Upper lobe of right lung (tissue), 1 donor: ENCODE data around the gene FARSA. TPM values are rescaled to one million over a fixed set of nuclear protein-coding genes. Genes with fewer than 3 reads are reported as not detected.
A peak's percentile ranks its signal among the peaks of the same experiment; 100 is the strongest.
"Not testable (repeated sequence)": the region's sequence is repeated elsewhere in the genome, so short reads cannot be mapped to it uniquely, and the experiment has no call there.

Experiments
- ATAC-seq: fragments of 200-7000 bp; cut with Tn5 transposase; one replicate; pipeline ENCODE4 v1.9.1; 2020; ENCODE audit warnings: mild to moderate bottlenecking, moderate library complexity
- DNase-seq: peaks from one replicate; pipeline ENCODE4 v3.0.0-alpha.2; 2020
- H3K27ac ChIP-seq: fragments of 200-600 bp; one replicate; pipeline ENCODE4 v1.8.0; 2022
- H3K27me3 ChIP-seq: fragments of 200-600 bp; one replicate; pipeline ENCODE4 v1.8.0; 2022; ENCODE audit warnings: mild to moderate bottlenecking
- H3K36me3 ChIP-seq: fragments of 200-600 bp; one replicate; pipeline ENCODE4 v1.8.0; 2022
- H3K4me1 ChIP-seq: fragments of 200-600 bp; one replicate; pipeline ENCODE4 v1.8.0; 2022
- H3K4me3 ChIP-seq: fragments of 200-600 bp; one replicate; pipeline ENCODE4 v1.8.0; 2022; ENCODE audit warnings: mild to moderate bottlenecking
- H3K9me3 ChIP-seq: fragments of 200-600 bp; one replicate; pipeline ENCODE4 v1.8.0; 2022
- intact Hi-C: fragments of 100-400 bp; cut with DNase I; formaldehyde crosslinking; loops from one replicate; pipeline ENCODE4 v1.11.0; 2022
- long read RNA-seq: library from polyadenylated mRNA; unstranded; transcript quantifications from one replicate; pipeline ENCODE4 v2.0.0, GENCODE V29; 2021
- total RNA-seq: library from RNA; stranded (reverse); fragmentation: NEBNext Ultra II Directional; extraction: Animal tissue kit (Norgen Biotek cat#: 25700); gene quantifications from one replicate; pipeline ENCODE4 v1.2.1, GENCODE V29; 2021
- TF ChIP-seq, protein P1 (sequence below): fragments of 200-600 bp; IDR thresholded peaks from one replicate; pipeline ENCODE4 v1.8.0; 2022; ENCODE audit warnings: antibody characterized with exemption
- donor health status: DM: no; HTN: yes; CAD: no; lungs with severe emphysema.

Gene FARSA
- 39.5 TPM for total RNA-seq
- long read RNA-seq, transcript FARSA-201 (13 exons, 1,814 nt), result major isoform, 53 of 78 reads
- long read RNA-seq, partial matches to known transcripts, result 20 of 78 reads
- long read RNA-seq, other reads (novel, unspliced or antisense), result 5 of 78 reads

DNA sequence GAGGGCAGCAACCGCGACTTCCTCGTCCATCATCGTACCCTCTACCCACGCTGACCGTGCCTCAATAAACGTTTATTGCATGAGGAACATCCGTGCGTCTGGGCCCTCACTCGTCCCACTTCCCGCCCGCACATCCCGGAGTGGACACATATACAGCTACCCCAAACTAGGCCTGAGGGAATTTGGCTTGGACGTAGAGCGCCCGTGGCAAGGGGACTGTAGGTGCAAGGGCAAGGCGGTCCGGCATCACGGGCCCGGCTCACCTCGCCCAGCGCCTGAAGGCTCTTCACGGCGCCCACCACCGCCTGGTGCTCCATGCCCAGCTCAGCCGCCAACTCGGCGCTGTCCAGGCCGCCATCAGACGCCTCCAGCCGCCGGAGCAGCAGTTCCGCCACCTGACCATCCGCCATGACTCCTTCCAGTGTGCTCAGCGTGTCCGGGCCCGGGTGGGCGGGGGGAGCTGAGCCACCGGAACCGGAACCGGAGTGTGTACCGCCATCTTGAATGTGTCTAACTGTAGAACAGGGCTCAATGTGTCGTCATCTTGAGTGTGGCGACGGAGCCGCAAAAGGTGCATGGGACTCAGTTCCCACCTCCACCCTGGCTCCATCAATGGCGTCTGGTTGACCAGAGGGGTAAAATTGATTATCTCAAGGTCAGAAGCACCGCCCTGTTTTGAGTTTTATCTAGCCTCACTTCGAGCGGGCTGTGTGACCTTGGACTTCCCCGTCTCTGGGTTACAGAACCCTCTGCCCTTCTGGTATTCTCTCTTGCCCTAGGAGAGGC is at the start of gene FARSA:
Gene FARSA, minus strand, starts transcription at position 425 of the 786 bp plus-strand sequence. Its CDS starts 15 bp downstream, at position 410.
- intact Hi-C loops, result no loop called here
- TF ChIP-seq, protein P1, sequence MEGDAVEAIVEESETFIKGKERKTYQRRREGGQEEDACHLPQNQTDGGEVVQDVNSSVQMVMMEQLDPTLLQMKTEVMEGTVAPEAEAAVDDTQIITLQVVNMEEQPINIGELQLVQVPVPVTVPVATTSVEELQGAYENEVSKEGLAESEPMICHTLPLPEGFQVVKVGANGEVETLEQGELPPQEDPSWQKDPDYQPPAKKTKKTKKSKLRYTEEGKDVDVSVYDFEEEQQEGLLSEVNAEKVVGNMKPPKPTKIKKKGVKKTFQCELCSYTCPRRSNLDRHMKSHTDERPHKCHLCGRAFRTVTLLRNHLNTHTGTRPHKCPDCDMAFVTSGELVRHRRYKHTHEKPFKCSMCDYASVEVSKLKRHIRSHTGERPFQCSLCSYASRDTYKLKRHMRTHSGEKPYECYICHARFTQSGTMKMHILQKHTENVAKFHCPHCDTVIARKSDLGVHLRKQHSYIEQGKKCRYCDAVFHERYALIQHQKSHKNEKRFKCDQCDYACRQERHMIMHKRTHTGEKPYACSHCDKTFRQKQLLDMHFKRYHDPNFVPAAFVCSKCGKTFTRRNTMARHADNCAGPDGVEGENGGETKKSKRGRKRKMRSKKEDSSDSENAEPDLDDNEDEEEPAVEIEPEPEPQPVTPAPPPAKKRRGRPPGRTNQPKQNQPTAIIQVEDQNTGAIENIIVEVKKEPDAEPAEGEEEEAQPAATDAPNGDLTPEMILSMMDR, result no peak
- H3K27me3 ChIP-seq, result no peaks in the 10 kb centered on the region
- H3K9me3 ChIP-seq, result no peaks in the 10 kb centered on the region
- DNase-seq, result peak; percentile 96
- peak within 1 kb of the TSS; percentile 98 for H3K4me3 ChIP-seq
- peak within 1 kb of the TSS; percentile 86 for H3K27ac ChIP-seq
- H3K36me3 ChIP-seq, result peaks cover 22% of the 10 kb centered on the region
- peaks cover 22% of the 10 kb centered on the region for H3K4me1 ChIP-seq
- peak; percentile 86 for ATAC-seq

DNA sequence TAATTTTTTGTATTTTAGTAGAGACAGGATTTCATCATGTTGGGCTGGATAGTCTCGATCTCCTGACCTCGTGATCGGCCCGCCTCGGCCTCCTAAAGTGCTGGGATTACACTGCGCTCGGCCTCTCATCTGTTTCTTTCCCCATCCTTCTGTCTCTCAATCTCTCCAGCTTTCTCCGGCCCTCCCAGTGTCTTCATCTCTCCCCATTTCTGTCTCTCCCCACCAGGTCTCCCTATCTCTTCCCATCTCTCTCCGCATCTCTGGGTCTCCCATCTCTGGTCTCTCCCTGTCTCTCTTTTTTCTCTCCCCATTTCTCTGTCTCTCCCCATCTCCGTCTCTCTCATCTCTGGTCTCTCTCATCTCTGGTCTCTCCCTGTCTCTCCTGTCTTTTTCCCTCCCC is 49.6 kb upstream of the FARSA start:
- ATAC-seq (no peak), DNase-seq (no peak)
- Histone ChIP-seq H3K27me3 (peaks cover 7% of the 10 kb centered on the region), H3K36me3 (no peaks in the 10 kb centered on the region), H3K4me1 (peaks cover 7% of the 10 kb centered on the region), H3K4me3 (peak overlapping the region; percentile 21), H3K27ac (no peak overlapping the region), H3K9me3 (no peaks in the 10 kb centered on the region)
- intact Hi-C loops, result no loop called here
- TF ChIP-seq, protein P1, result no peak

DNA sequence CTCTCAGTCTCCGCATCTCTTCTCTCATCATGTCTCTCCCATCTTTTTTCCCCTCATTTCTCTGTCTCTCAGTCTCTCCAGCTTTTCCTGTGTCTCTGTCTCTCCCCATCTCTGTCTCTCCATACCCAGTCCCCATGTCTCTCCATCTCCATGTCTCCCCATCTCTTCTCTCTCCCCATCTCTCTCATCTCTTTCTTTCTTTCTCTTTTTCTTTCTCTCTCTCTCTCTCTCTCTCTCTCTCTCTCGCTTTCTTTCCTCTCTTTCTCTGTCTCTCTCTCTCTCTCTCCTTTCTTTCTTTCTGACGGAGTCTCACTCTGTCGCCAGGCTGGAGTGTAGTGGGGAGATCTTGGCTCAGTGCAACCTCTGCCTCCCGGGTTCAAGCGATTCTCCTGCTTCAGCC is 49.1 kb upstream of the FARSA start:
- no peak overlapping the region for H3K27ac ChIP-seq

DNA sequence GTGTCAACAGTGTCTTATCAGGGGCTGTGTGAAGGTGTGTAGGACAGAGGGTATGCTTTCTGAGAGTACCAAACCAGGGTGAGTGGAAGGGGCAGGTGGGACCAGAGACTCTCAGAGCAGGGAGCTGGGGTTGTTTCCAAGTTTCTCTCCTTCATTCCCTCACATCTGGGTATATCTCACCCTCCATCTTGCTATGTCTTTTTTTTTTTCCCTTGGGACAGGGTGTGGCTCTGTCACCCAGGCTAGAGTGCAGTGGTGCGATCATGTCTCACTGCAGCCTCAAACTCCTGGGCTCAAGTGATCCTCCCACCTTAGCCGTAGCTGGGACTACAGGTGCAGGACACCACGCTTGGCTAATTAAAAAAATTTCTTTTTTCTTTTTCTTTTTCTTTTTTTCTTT is 46.5 kb upstream of the FARSA start:
- DNase-seq, result no peak
- Histone ChIP-seq H3K36me3 (no peaks in the 10 kb centered on the region), H3K4me1 (peaks cover 7% of the 10 kb centered on the region), H3K27ac (no peak overlapping the region), H3K27me3 (peaks cover 7% of the 10 kb centered on the region), H3K9me3 (no peaks in the 10 kb centered on the region), H3K4me3 (no peak overlapping the region)
- no peak for ATAC-seq
- intact Hi-C loops, result loop anchor here (10.0 kb wide), 2 partner anchors 115 to 285 kb away; no protein-coding TSS in a partner anchor
- TF ChIP-seq, protein P1, result no peak

More for the DNA sequence above, 49.1 kb upstream of the FARSA start:
- no peak overlapping the region for H3K4me3 ChIP-seq
- TF ChIP-seq, protein P1, result no peak
- ATAC-seq (no peak), DNase-seq (no peak)
- no peaks in the 10 kb centered on the region for H3K9me3 ChIP-seq
- no peaks in the 10 kb centered on the region for H3K36me3 ChIP-seq
- peaks cover 7% of the 10 kb centered on the region for H3K27me3 ChIP-seq
- intact Hi-C loops, result no loop called here
- peaks cover 7% of the 10 kb centered on the region for H3K4me1 ChIP-seq

DNA sequence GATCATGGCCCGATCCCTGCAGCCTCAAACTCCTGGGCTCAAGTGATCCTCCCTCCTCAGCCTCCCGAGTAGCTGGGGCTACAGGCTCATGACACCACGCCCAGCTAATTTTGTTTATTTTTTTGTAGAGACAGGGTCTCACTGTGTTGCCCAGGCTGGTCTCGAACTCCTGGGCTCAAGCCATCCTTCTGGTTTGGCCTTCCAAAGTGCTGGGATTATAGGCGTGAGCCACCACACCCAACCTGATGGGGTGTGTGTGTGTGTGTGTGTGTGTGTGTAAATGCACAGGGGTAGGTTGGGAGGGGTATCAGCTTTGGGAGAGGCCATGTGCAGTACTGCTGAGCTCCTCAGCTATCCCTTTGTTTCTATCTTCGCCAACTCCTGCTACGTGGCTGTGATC is 42.6 kb upstream of the FARSA start:
- ATAC-seq, H3K27ac ChIP-seq, H3K27me3 ChIP-seq, H3K36me3 ChIP-seq, DNase-seq, H3K4me1 ChIP-seq, H3K4me3 ChIP-seq, H3K9me3 ChIP-seq: not testable (repeated sequence)
- intact Hi-C loops, result loop anchor here (10.0 kb wide), 2 partner anchors 119 to 289 kb away; no protein-coding TSS in a partner anchor

DNA sequence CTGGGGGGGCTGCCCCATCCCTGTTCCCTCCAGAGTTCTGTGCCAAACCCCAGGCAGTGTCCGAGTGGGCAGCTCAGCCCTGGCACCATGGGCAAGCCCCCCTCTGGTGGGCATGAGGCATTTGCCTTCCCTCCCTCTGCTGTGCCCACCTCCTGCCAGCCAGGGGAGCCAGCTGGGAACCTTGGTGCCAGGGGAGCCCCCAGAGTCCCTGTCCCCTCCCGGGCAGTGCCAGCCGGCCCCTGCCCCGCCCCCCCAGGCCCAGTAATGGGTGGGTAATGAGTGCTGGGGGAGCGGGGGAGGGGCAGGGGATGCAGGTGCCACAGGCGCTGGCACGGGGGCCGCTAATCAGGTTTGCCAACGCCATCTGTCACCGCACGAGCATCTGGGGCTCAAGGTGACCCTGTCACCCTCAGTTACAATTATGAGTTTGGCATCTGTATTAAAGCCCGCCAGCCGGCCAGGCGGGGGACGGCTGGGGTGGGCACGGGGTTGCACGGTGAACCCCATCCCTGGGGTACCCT is 41.8 kb upstream of the FARSA start:
- H3K9me3 ChIP-seq, result no peaks in the 10 kb centered on the region
- intact Hi-C loops, result loop anchor here (10.0 kb wide), 2 partner anchors 120 to 290 kb away; no protein-coding TSS in a partner anchor
- H3K4me3 ChIP-seq, result no peak overlapping the region
- H3K36me3 ChIP-seq, result no peaks in the 10 kb centered on the region
- ATAC-seq, result no peak
- H3K27me3 ChIP-seq, result no peaks in the 10 kb centered on the region
- no peak for DNase-seq
- H3K4me1 ChIP-seq, result no peaks in the 10 kb centered on the region
- no peak overlapping the region for H3K27ac ChIP-seq
- TF ChIP-seq, protein P1, result no peak
